SJSA1 (cell line): Measurements from ENCODE around the gene TBC1D24. TPM values are rescaled to one million over a fixed set of nuclear protein-coding genes. Genes with fewer than 3 reads are reported as not detected.
"Not testable (repeated sequence)": the region's sequence is repeated elsewhere in the genome, so short reads cannot be mapped to it uniquely, and the experiment has no call there.

Experiments
- DNase-seq, 2 experiments: peaks; one replicate each; pipeline ENCODE4 v3.0.0-alpha.2; 2015 to 2020; ENCODE audit warnings: low spot score in 2 of 2, low read depth in 1 of 2
- H3K27ac ChIP-seq: fragments of 250-450 bp; sonication (Bioruptor Pico); 2 replicates; pipeline ENCODE4 v1.5.1; 2020; ENCODE audit warnings: mild to moderate bottlenecking, moderate library complexity
- H3K27me3 ChIP-seq: fragments of 250-450 bp; sonication (Bioruptor Pico); replicated peaks from 2 replicates; pipeline ENCODE4 v1.5.1; 2020; ENCODE audit warnings: mild to moderate bottlenecking, moderate library complexity
- H3K36me3 ChIP-seq: fragments of 250-450 bp; sonication (Bioruptor Pico); 2 replicates; pipeline ENCODE4 v1.5.1; 2020; ENCODE audit warnings: mild to moderate bottlenecking
- H3K4me1 ChIP-seq: fragments of 250-450 bp; sonication (Bioruptor Pico); replicated peaks from 2 replicates; pipeline ENCODE4 v1.6.1; 2021; ENCODE audit warnings: mild to moderate bottlenecking
- H3K4me3 ChIP-seq: fragments of 250-450 bp; sonication (Bioruptor Pico); 2 replicates; pipeline ENCODE4 v1.5.1; 2020; ENCODE audit warnings: mild to moderate bottlenecking
- H3K9me3 ChIP-seq: fragments of 250-450 bp; sonication (Bioruptor Pico); replicated peaks from 2 replicates; pipeline ENCODE4 v1.5.1; 2020; ENCODE audit warnings: mild to moderate bottlenecking
- total RNA-seq: library from RNA; depleted of rRNA; stranded (reverse); fragments of >200 nt; shearing (Covaris generic); gene quantifications from 2 replicates; pipeline ENCODE4 v1.2.3, GENCODE V29; 2014; rRNA removed

Gene TBC1D24
- total RNA-seq, result 8.4 and 9.3 TPM in 2 replicates

- peaks cover 8% of the 10 kb centered on the region for H3K36me3 ChIP-seq
- H3K4me1 ChIP-seq, result peaks cover 37% of the 10 kb centered on the region
- 0 out of 2 replicates have a peak, but pooled peaks cover 3% of the 10 kb centered on the region for H3K27me3 ChIP-seq
- H3K9me3 ChIP-seq, result no peaks in the 10 kb centered on the region; the same call in 1 of the 2 replicates
- H3K27ac ChIP-seq, result peak within 1 kb of the TSS; percentile 51; the same call in 1 of the 2 replicates
- DNase-seq, result peak; percentile 55 to 88
- peak within 1 kb of the TSS; percentile 81 for H3K4me3 ChIP-seq
These were observed at the start of gene TBC1D24 for GRCh38 chr16:2474877-2475412. Gene TBC1D24, plus strand, starts transcription at chr16:2475127. Its CDS starts 21,022 bp downstream, at chr16:2496149.

GRCh38 chr16:2425825-2426430, 49.0 kb upstream of the TBC1D24 start:
- Histone ChIP-seq H3K27me3 (no peaks in the 10 kb centered on the region), H3K9me3 (no peaks in the 10 kb centered on the region), H3K4me1 (peaks cover 18% of the 10 kb centered on the region), H3K27ac (no peak overlapping the region), H3K36me3 (peaks cover 16% of the 10 kb centered on the region), H3K4me3 (no peak overlapping the region)
- no peak for DNase-seq

- H3K4me1 ChIP-seq, result peaks cover 20% of the 10 kb centered on the region
- H3K36me3 ChIP-seq, result peaks cover 26% of the 10 kb centered on the region
- no peak for DNase-seq
- H3K4me3 ChIP-seq, result no peak overlapping the region
- no peaks in the 10 kb centered on the region for H3K9me3 ChIP-seq
- no peak overlapping the region for H3K27ac ChIP-seq
- no peaks in the 10 kb centered on the region for H3K27me3 ChIP-seq
These were observed 48.0 kb upstream of the TBC1D24 start for GRCh38 chr16:2426941-2427361.

DNA sequence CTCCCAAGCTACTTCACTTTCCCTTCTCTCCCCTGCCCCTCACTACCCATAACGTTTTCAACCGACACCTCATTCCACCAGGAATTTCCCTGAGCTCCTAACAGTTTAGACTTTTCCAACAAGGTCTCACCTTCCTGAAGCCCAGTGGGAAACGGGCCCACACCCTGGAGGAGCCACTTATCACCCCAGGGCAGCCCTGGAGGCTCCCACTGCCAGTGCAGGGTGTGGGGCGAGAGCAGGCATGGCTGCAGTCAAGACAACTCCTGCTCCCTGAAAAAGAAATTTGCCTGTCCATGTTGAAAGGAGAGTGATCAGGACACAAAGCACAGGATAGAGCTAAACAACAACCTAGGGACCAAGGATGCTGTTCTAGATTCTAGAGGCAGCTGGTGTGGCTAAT, 47.4 kb upstream of the TBC1D24 start:
- DNase-seq, result no peak
- H3K36me3 ChIP-seq, result peaks cover 32% of the 10 kb centered on the region
- H3K9me3 ChIP-seq, result no peaks in the 10 kb centered on the region
- no peak overlapping the region for H3K27ac ChIP-seq
- H3K27me3 ChIP-seq, result no peaks in the 10 kb centered on the region
- H3K4me1 ChIP-seq, result peaks cover 20% of the 10 kb centered on the region
- H3K4me3 ChIP-seq, result no peak overlapping the region

- H3K9me3 ChIP-seq, result no peaks in the 10 kb centered on the region
- no peaks in the 10 kb centered on the region for H3K27me3 ChIP-seq
- peak in 1 of 2 experiments; percentile 62 for DNase-seq
- peak overlapping the region; percentile 85 for H3K27ac ChIP-seq
- H3K36me3 ChIP-seq, result peaks cover 39% of the 10 kb centered on the region
- H3K4me3 ChIP-seq, result peak overlapping the region; percentile 98
- peaks cover 20% of the 10 kb centered on the region for H3K4me1 ChIP-seq
These were observed 46.7 kb upstream of the TBC1D24 start for GRCh38 chr16:2428051-2428783.

DNA sequence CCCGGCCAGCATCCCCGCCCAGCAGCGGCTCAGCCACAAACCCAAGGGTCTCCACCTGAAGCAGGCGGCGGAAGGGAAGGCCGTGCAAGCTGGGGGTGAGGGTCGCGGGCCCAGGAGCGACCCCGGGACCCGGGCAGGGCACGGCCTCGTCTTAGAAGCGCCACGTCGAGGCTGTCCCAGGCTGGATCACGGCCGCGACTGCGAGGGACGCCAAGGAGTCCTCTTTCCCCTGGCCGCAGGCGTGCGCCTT, 46.2 kb upstream of the TBC1D24 start:
- Histone ChIP-seq H3K27me3 (no peaks in the 10 kb centered on the region), H3K9me3 (no peaks in the 10 kb centered on the region), H3K36me3 (peaks cover 43% of the 10 kb centered on the region), H3K27ac (peak overlapping the region; percentile 85), H3K4me3 (peak overlapping the region; percentile 98), H3K4me1 (peaks cover 20% of the 10 kb centered on the region)
- no peak for DNase-seq

DNA sequence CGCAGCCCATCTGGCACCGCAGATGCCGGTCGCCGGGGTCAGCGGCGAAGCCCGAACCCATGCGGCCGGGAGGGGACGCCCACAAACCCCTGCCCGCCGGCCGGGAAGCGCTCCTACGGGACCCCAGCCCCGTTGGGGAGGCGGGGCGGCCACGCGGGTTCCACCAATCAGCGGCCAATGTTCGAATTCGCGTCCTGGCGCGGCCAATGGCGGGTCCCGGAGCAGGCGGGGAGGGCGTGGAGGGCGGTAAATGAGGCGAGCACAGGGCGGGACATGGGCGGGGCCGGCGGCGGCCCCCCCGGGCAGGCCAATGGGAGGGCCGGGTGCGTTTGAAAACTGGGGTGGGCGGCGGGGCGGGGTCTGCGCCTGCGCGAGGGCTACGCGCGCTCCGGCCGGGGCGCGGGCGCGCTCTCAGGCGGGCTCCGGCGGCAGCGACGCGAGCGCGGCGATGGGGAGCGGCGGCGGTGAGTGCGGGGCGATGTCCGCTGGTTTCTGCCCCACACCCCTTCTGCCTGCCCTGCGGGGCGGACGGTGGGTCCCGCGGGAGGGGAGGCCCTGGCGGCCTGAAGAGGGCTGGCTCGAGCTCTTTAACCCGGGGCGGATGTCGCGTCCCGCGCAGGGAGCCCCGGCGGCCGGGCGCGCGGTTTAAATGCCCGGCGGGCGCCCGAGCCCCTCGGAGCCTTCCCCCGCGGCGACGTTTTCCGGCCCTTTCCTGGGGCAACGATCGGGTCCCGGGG, 45.7 kb upstream of the TBC1D24 start, which contains the start of gene CCNF:
CCNF (plus strand) TSS at position 414 of the 737 bp plus-strand sequence; CDS start at position 449, 35 bp downstream.
- no peaks in the 10 kb centered on the region for H3K27me3 ChIP-seq
- DNase-seq, result peak; percentile 95 to 98
- peaks cover 20% of the 10 kb centered on the region for H3K4me1 ChIP-seq
- peaks cover 48% of the 10 kb centered on the region for H3K36me3 ChIP-seq
- no peaks in the 10 kb centered on the region for H3K9me3 ChIP-seq
- H3K4me3 ChIP-seq, result peak within 1 kb of the TSS; percentile 98
- H3K27ac ChIP-seq, result peak within 1 kb of the TSS; percentile 85

DNA sequence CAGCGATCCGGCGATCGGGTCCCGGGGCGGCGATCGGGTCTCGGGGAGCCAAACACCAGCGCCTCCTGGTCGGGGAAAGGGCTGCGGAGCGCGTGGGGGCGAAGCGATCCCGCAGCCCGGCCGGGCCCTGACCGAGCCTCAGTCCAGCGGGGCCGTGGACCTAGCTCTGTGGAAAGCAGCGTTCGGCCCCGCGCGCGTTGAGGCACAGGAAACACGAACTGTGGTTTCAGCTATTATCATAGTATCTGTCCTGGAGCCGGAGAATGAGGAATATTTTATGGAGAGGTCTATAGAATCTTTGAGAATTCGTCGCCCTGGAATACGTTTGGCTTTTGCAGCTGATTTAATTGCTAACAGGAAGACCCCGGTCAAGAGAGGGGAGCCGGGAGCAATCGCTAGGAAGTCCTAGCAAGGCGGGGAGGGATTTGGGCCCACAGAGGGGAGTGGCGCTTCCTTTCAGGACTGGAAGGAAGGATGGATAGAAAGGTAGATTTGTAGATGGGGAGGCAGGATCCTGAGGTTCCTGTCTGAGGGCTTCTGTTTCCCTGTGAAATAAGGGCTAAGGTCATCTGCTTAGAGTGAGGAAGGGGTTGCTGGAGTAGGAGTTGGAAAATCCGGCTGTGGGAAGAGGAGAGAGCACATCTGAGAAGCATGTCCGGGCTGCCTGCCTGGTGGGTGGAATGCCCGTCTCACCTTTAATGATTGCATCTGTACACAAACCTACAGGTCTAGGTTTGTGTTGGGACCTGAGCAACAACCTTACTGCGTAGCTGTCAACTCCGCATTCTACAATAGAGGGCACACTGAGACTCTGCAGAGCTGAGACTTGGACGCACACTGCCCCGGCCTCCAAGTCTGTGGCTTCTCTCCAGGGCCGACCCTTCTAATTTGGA, 44.9 kb upstream of the TBC1D24 start:
- peaks cover 57% of the 10 kb centered on the region for H3K36me3 ChIP-seq
- DNase-seq, result peak in 1 of 2 experiments; percentile 28
- peak overlapping the region; percentile 98 for H3K4me3 ChIP-seq
- no peaks in the 10 kb centered on the region for H3K27me3 ChIP-seq
- peaks cover 20% of the 10 kb centered on the region for H3K4me1 ChIP-seq
- H3K9me3 ChIP-seq, result no peaks in the 10 kb centered on the region
- peak overlapping the region; percentile 29 for H3K27ac ChIP-seq

GRCh38 chr16:2432286-2432685, 42.6 kb upstream of the TBC1D24 start:
- Histone ChIP-seq H3K9me3 (no peaks in the 10 kb centered on the region), H3K4me3 (no peak overlapping the region), H3K27ac (no peak overlapping the region), H3K4me1 (peaks cover 20% of the 10 kb centered on the region), H3K27me3 (no peaks in the 10 kb centered on the region), H3K36me3 (peaks cover 77% of the 10 kb centered on the region)
- no peak for DNase-seq

- H3K27ac ChIP-seq, result no peak overlapping the region
- H3K27me3 ChIP-seq, result no peaks in the 10 kb centered on the region
- no peak overlapping the region for H3K4me3 ChIP-seq
- no peaks in the 10 kb centered on the region for H3K9me3 ChIP-seq
- peaks cover 20% of the 10 kb centered on the region for H3K4me1 ChIP-seq
- DNase-seq, result no peak
- H3K36me3 ChIP-seq, result peaks cover 83% of the 10 kb centered on the region
These were observed 42.0 kb upstream of the TBC1D24 start for GRCh38 chr16:2432801-2433505.

GRCh38 chr16:2435236-2435635, 39.7 kb upstream of the TBC1D24 start:
- H3K36me3 ChIP-seq, result peaks cover 97% of the 10 kb centered on the region
- H3K4me1 ChIP-seq, H3K4me3 ChIP-seq, H3K27ac ChIP-seq, H3K27me3 ChIP-seq, H3K9me3 ChIP-seq, DNase-seq: not testable (repeated sequence)

DNA sequence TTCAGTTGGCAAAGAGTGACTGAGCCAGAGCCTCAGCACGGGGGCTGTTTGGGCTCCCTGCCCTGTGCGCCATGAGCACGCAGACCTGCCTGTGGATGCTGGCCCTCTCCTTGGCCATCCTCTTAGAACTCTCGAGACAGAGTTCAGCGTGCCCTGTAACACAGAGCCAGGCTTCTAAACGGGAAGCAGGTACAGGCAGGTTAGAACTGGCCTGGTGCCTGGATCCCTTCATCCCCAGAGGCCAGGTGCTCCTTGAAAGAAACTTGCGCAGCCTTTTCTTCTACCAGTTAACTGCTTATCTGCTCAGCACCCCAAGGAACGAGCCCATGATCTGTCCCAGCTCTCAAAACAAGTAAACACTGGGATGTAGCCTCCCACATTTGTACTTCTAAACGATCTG, 38.8 kb upstream of the TBC1D24 start:
- no peaks in the 10 kb centered on the region for H3K27me3 ChIP-seq
- no peak overlapping the region for H3K27ac ChIP-seq
- H3K36me3 ChIP-seq, result peaks cover 96% of the 10 kb centered on the region
- no peak overlapping the region for H3K4me3 ChIP-seq
- no peak for DNase-seq
- H3K9me3 ChIP-seq, result no peaks in the 10 kb centered on the region
- H3K4me1 ChIP-seq, result no peaks in the 10 kb centered on the region; the same call in 1 of the 2 replicates
